Activated CD4-positive, alpha-beta T cell treated with anti-CD3 and anti-CD28 coated beads, Interleukin-2, amount 50 U/mL, for 48 hours (primary cell): Measurements from ENCODE around the gene SPDYE2.
"Not testable (repeated sequence)": the region's sequence is repeated elsewhere in the genome, so short reads cannot be mapped to it uniquely, and the experiment has no call there.

Source experiments
- DNase-seq, 2 experiments: peaks; one replicate each; pipeline ENCODE4 v3.0.0-alpha.2; 2020

SPDYE2 gene

GRCh38 chr7:102550808-102551422 lies at the start of gene SPDYE2:
SPDYE2 (plus strand) TSS chr7:102551226; CDS start chr7:102553256, 2,030 bp downstream.
- not testable (repeated sequence) for DNase-seq

- DNase-seq = not testable (repeated sequence)
Observed at GRCh38 chr7:102503141-102503540, 47.9 kb upstream of the SPDYE2 start.

GRCh38 chr7:102505298-102506185 lies 45.5 kb upstream of the SPDYE2 start:
- DNase-seq = not testable (repeated sequence)

- DNase-seq = not testable (repeated sequence)
Observed at GRCh38 chr7:102507410-102508088, 43.5 kb upstream of the SPDYE2 start.

GRCh38 chr7:102510575-102510974 lies 40.5 kb upstream of the SPDYE2 start:
- not testable (repeated sequence) for DNase-seq

- not testable (repeated sequence) for DNase-seq
Observed at GRCh38 chr7:102511860-102512522, 39.0 kb upstream of the SPDYE2 start.

GRCh38 chr7:102512642-102513221 lies 38.3 kb upstream of the SPDYE2 start:
- not testable (repeated sequence) for DNase-seq

GRCh38 chr7:102514881-102515721 lies 35.9 kb upstream of the SPDYE2 start:
- DNase-seq = not testable (repeated sequence)

- DNase-seq = not testable (repeated sequence)
Observed at GRCh38 chr7:102515889-102516288, 35.1 kb upstream of the SPDYE2 start.

GRCh38 chr7:102516951-102517350 lies 34.1 kb upstream of the SPDYE2 start:
- not testable (repeated sequence) for DNase-seq

GRCh38 chr7:102517550-102518147 lies 33.4 kb upstream of the SPDYE2 start, which contains the start of gene RASA4B:
RASA4B (minus strand) TSS chr7:102517777; CDS start chr7:102517710, 67 bp downstream.
- DNase-seq = not testable (repeated sequence)

GRCh38 chr7:102520797-102521196 lies 30.2 kb upstream of the SPDYE2 start:
- not testable (repeated sequence) for DNase-seq

GRCh38 chr7:102524803-102525202 lies 26.2 kb upstream of the SPDYE2 start:
- not testable (repeated sequence) for DNase-seq

GRCh38 chr7:102527182-102527581 lies 23.8 kb upstream of the SPDYE2 start:
- DNase-seq = not testable (repeated sequence)

GRCh38 chr7:102527822-102528793 lies 22.9 kb upstream of the SPDYE2 start:
- DNase-seq = not testable (repeated sequence)

- not testable (repeated sequence) for DNase-seq
Observed at GRCh38 chr7:102531583-102531982, 19.4 kb upstream of the SPDYE2 start.

GRCh38 chr7:102532127-102532526 lies 18.9 kb upstream of the SPDYE2 start:
- not testable (repeated sequence) for DNase-seq

GRCh38 chr7:102535062-102535615 lies 15.9 kb upstream of the SPDYE2 start:
- DNase-seq = not testable (repeated sequence)

GRCh38 chr7:102540604-102541003 lies 10.4 kb upstream of the SPDYE2 start:
- not testable (repeated sequence) for DNase-seq
